HG03060 (cell line): ENCODE results near the gene ATP8B4.

Source experiments
- ATAC-seq: cut with Tn5 transposase; IDR thresholded peaks from one replicate; pipeline ENCODE4 v1.9.1; 2021; ENCODE audit warnings: low read depth, moderate number of reproducible peaks; ENCODE audit not compliant: unreplicated experiment

Gene ATP8B4

DNA sequence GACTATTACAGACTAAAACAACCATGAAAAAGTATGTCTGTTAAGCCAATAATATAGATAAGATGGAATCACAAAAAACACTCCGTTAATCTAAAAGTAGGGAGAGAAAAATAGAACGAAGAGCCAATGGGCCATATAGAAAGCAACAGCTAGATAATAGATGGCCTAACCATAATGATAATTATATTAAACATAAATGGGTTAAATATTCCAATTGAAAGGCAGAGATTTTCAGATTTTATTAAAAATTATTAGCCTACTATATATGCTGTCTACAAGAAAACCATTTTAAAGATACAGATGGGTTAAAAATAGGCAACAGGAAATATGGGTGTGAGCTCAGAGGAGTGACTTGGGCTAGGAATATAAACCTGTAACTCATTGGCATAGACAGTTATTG lies 76.3 kb downstream of the ATP8B4 start:
- ATAC-seq: no peak

DNA sequence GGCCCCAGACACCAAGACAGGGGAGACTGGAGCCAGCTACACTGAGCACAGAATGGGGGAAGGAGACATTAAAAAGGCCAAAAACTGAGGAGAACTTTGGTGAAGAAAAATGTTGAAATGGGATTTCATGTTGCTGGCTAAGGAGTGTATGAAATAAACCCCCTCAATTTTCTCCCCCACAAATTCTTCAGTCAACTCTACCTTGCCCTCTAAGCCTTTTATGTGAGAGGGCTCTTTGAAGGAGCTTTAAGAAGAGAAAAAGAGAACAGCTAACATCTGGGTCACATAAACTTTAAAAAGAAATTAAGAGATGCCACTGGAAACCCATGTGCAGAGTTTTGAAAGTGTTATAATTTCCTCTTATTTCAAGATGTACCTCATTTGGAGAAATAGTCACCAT lies 88.6 kb downstream of the ATP8B4 start:
- no peak for ATAC-seq

DNA sequence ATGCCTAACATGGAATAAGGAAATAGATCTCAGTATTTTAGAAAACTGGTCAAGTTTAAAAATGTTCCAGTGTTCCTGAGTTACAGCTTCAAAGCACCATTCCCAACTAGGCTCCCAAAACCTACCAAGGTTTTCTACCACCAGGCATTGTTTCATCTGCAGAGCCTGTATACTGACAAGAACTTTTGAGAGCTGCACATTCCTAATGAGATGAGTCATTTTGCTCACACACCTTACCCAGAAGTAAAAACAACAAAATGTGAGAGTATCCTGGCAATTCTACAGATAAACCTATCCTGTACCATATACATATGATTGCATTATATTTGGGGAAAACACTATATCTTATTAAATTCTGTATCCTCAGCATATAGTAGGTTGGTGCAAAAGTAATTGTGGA lies 90.7 kb downstream of the ATP8B4 start:
- ATAC-seq: no peak

DNA sequence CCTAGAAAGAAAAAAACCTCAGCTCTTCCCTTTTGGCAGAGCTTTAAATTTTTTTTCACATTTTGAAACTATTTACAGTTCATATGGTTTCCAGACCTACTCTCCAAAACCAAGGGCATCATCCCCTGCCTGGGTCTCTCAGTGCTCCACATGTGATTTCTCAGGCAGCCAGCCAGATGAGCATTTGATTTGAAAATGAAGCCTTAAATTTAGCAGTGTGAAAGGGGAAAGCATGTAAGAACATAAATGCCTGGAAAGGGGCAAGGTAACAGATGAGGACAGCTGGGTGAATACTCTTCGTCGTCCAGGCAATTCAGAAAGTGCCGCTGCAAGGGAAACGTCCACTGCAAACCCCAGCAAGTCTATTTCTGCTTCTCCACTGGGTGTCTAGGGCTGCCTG lies 94.8 kb downstream of the ATP8B4 start:
- no peak for ATAC-seq

DNA sequence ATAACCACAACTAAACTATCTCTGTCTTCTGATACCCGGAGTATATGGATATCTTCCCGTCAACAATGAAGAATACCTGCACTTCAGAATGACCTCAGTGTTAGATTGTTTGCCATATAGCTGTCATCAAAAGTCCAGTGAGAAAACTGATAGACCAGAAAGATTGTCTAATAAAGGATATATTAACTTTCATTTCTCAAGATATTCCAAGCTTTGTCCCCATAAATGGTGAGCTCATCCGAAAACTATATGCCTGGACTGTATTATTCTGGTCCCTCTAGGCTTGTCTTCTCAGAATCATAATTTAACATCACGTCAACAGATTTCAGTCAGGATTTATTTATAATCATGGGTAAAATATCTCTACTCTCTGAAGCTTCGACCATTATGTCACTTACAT lies 100.5 kb downstream of the ATP8B4 start:
- no peak for ATAC-seq

DNA sequence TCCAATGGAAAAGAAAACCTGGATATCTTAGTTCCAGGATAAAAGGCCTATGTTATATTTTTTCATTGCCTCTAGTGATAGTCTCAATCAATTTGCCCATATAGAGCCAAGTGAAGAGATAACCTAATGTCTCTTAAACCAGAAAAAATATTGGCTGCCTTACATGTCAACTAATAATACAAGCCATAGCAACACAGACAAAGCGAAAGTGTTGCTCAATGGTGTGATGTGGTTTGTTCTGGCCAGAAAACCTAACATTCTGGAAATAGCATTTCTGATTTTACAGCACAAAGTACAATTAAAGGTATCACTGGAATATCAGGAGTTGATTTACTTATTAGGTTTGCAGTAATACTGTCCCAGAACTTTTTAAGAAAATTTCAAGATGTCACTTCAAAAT lies 101.5 kb downstream of the ATP8B4 start:
- ATAC-seq: no peak

DNA sequence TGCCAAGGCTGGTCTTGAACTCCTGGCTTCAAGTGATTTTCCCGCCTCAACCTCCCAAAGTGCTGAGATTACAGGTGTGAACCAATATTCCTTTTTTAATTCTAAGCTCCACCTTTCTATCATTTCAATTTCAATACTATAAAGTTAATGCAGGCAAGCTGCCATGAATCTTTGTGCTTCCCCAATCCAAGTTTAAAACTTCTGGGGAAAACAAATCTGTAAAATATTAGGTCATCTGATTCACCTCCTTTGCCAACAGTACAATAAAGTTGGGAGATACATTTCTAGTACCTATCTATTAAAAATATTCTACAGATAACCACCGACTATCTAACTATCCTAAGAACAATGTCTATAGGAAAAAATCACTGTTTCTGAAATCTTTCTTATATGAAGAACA lies 102.1 kb downstream of the ATP8B4 start:
- no peak for ATAC-seq

DNA sequence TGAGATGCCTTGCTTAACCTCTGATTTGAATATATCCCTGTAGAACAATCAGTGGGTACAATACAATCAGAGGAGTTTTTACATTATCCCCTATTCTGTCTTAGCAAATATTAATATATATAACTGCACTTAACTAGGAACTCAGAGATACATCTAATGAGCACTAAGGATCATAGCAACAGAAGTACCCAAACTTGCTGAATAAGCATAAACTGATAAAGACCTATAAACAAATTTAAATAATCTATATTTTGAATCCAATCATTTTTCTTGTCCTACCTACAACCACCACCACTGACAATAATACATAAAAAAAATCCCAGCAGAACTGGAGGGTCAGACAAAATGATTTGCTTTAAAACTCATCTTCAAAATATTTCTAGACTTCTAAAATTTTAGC lies 106.2 kb downstream of the ATP8B4 start:
- ATAC-seq: no peak

DNA sequence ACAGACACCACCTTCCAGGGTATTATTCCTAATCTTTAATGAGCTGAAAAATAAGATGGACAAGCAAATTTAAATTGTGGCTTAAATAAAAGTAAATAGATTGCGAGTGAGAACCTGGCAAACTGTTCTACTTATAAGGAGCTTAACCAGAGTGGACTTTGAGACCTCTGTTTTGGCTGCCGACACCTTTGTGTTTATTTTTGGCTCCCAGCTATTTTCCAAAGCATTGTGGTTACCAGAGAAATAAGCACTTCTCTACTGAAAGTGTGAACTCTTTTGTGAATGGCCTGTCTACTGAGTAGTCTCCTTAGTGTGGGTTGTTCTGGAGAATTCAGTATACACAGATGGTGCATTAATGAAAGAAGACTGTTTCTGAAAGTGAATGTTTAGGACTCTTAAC lies 109.4 kb downstream of the ATP8B4 start:
- ATAC-seq: no peak

DNA sequence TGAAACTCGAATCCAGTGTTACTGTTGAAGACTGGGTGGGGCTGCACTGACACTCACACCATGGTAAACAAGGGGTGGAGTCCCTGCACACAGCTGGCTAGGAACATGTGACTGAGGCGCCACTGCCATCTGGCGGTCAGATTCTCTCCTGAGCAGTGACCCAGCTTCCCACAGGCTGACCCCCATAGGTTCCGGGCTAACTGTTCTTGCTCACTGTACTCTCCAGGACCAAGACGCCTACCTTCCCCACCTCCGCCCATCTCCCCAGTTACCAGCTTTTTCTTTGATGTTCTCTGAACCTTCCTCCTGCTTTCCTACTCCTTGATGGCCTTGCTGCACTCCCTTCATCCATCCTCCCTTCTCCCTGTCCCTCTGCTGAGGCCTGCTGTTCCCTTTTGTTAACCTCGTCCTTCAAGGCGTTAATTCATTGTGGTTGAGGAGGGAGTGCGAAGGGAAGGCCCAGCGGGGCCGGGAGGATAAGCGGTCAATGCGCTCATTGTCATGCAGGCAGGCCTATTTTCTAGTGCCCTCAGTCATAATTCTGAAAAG lies 115.2 kb downstream of the ATP8B4 start:
- ATAC-seq: peak; percentile 91

DNA sequence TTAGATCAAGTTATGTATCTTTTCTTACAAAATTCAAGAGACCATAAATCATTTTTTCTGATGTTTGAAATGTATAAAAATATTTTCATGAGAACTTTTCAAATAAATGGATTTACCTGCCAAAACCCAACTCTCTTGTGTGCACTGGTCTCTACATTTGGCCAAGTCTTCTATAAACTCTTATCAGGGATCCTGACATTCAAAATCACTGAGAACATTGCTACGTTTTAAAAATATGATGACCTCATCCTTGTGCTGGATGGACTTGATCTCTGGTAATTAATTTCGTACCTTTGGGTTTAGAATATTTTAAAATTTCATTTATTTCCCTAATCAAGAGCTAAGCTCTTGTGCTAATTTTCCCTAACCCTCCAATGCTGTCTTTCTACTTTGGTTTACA lies 127.4 kb downstream of the ATP8B4 start:
- no peak for ATAC-seq

DNA sequence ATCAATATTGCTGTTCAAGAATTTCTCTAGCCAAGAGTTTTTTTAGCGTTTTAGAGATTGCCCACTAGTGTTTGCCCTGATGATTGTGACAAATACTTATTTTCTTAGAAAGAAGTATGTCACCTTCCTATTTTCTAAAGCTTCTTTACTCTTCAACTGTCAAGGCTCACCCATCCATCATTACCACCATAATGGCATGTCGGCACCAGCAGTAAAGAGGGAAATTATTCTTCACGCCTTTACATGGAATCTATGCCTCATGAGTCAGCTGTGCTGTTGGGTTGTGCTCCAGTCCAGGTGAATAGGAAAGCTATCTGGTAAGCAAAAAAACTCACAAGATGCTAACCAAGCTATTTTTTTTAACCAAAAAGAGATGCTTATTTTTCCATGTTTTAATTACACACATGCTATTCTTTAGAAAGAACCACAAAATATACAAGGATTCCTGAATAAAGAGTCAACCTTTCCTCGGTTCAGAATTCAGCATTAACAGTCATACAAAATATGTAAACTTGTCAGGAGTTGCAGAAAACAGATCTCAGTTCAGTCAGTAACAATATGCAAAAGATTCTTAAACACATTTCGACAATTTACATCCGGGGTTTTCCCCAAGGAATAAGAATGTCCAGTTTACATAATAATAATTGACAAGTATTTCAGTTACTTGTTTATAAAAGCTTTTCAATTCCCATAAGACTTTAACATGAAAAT lies 128.0 kb downstream of the ATP8B4 start:
- no peak for ATAC-seq

DNA sequence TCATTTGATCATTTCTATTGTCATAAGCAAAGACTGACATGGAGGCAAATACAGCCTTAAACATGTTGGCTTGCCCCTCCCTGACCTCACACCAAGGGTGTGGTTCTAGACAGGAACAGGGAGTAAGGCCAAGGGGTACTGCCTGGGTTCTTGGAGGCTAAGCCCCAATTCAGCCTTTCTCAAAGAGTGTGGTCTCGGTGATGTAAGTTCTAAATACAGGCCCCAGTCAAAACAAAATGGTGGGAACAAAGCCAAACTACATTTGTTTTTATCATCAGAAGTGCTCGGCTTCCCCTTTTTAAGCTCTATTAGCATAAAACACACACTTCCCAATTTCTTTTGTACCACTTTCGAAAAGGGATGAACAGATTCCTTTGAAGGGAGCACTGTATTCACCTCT lies 129.5 kb downstream of the ATP8B4 start:
- ATAC-seq: no peak

DNA sequence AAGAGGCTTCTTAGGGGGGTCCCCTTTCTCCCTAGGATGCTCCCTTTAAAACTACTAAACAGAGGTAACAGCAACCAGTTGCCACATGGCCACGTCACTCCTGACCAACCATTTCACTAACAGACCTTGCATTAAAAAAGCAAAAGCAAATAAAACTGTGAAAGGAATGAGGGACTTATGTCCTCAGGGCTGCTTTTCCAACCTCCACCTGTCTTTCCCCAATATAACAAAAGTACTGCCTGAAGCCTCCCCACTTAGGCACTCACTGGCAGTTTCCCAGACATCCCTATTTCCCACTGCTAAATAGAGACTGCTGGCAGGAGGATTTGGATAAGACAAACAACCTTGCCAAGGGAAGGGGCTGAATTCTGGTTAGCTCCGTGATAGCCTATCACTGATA lies 130.3 kb downstream of the ATP8B4 start:
- no peak for ATAC-seq

DNA sequence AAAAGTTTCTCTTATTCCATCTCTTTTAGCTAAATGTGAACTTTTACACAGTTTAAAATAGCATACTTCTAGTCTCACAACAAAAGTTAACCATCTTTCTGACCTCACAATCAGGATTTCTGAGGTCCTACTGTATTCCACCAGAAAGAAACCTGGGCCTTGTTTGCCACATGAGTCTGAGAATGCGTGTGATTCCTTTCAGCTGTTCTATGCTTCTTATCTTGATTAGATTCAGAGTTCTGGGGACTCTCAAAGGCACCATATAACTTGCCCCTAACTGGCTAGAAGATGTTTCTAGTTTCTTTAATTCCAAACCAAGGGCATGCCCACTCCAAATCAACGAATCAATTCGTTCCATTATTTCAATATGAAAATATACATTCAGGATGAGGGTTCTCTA lies 131.1 kb downstream of the ATP8B4 start:
- ATAC-seq: no peak

DNA sequence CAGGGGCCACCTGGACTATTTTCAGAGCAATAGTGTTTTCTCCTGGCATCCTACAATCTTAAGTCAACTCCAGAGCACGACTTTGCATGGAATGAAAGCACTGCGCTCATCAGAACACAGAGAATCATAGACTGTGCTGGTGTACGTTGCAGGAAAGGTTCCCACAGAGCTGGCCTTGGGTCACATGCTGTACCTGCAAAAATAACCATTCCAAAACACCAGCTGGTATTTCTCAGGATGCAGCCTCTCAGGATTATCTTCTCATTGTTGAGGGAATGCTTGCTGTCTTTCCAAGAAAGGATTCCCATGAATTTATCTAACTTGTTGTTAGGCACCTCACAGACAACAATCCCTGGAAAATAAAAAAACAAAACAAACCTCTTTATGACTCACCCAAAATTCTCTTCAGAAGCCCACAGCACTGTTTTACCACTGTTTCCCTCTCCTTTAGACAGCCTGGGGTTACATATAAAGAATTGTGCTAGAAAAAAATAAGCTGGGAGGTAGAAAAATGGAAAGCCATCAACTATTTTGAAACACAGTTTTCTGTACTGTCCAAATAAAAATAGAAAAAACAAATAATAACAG lies 131.7 kb downstream of the ATP8B4 start:
- ATAC-seq: no peak

DNA sequence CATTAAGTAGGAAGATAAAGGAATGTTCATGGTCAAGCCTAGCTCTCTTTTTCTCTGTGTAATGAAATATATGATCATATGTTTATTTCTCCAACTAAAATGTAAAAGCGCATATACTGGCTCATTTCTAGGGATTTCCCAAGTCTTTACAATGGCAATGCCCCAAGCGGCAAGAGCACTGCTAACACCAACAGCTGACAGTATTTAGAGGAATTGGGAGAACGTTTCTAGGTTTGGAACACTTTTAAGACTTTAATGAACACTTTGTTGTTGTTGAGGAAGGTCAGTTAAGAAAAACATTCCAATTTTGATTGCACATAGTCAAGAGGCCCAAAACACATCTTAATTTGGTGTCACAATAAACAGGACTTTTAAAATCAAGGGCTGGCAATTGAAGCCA lies 132.7 kb downstream of the ATP8B4 start:
- no peak for ATAC-seq

DNA sequence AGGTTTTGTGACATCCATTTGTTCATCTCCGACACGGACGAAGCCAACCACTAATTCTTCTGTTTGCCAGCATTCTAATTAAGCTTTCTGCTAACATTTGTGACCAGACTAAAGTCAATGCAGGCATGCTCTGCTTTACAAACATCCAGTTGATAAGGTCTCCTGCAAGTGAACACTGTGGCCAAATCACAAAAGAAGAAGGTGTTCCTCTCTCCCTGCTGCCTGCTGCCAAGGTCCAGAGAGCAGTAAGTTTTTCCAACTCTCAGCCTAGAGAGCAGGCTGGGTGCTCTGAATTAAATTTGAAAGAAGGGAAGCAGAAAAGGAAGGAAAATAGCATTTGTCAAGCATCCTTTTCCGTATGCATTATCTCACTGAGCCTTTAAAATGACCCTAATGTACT lies 133.6 kb downstream of the ATP8B4 start:
- ATAC-seq: no peak

DNA sequence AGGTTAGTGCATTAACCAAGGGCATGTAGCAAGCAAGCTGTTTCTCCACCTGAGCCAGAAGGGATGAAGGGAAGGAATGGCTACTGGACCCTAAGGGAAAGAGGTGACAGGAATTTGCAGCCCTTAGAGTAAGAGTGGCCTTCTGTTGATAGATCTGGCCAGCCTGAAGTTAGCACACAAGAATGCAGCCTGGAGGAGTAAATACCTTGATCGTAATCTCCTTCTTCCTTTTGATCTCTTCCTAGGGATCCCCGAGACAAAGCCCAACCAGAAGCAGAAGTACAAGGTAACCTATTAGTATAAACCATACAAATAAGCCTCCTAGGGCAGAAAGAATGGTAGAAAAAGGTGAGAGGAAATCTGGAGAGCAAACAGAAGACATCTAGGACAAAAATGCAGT lies 134.6 kb downstream of the ATP8B4 start:
- ATAC-seq: no peak

DNA sequence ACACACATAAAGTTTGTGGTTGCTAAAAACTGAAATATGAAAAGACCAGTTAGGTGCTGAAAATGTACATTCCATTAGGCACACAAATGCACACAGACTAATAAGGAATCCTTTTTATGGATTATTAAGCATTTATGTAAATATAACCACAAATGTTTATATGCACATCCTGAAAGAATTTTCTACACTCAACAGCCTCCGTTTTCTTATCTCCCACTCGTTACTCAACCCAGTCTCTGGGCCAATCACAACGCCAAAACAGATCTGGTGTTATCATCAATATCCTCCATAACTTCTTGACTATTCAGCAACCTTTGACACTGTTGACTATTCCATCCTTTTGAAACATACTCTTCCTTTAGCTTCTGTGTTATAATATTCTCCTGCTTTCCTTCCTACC lies 136.4 kb downstream of the ATP8B4 start:
- ATAC-seq: no peak

DNA sequence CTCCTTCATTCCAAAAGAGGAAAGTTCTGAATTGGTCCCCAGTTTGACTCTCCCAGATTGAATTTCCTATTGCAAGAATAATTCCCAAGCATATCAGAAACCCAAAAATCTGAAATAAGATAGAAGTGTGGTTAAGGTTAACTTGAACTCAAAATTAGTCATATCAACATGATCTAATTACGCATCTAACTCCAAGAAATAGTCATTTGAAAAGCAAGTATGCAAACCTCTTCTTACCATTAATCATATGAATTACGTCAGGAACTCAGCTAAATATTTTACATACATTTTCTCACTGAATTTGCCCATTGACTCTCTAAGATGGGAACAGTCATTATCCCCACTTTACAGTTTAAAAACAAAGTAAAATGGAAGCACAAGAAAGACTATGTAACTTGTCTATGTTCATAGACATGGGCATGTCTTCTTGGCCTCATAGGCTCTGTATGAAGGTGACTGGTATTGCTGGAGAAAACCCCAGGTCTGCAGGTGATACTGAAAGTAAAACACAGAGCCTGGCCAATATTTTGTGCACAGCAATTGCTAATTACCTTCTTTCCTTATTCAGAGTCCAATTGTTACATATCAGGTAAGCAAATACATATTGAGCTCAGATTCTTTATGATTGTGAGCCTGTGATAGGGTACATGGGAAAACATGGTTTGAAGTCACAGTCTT lies 139.2 kb downstream of the ATP8B4 start:
- no peak for ATAC-seq

DNA sequence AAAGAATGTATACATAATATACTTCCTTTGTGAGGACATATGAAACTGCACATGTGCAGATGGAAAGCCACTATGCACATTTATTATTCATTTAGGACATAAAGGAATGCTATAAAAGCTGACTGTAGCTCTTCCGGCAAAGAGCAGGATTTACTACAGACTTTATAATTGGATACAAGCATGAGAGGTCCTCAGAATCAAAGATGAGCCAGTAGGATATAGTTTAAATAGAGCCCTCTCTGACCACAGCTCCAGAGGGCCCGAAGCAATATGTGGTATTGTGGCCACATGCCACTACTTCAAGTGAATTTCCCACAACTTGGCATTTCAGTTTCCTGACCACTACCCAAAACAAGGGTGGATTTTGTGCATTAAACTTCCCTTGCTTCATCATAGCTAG lies 140.9 kb downstream of the ATP8B4 start:
- ATAC-seq: no peak
